SK-N-SH treated with all-trans-retinoic acid at 6 μM for 48 hours (cell line): Measurements from ENCODE around the gene RNASE7.

Experiments used
- ARNTL ChIP-seq: fragments of 450-650 bp; formaldehyde crosslinking; IDR thresholded peaks from 2 replicates; pipeline ENCODE4 v1.5.0; 2020; ENCODE audit warnings: low read depth, mild to moderate bottlenecking, moderate library complexity, borderline replicate concordance
- ESRRG ChIP-seq: fragments of 250-450 bp; sonication (Bioruptor Pico); IDR thresholded peaks from 2 replicates; pipeline ENCODE4 v1.6.1; 2021; ENCODE audit warnings: mild to moderate bottlenecking
- GLIS3 ChIP-seq: fragments of 250-450 bp; sonication (Bioruptor Pico); IDR thresholded peaks from 2 replicates; pipeline ENCODE4 v1.5.0; 2020; ENCODE audit warnings: mild to moderate bottlenecking, moderate library complexity
- SNAI2 ChIP-seq: fragments of 250-450 bp; sonication (Bioruptor Pico); IDR thresholded peaks from 2 replicates; pipeline ENCODE4 v1.5.0; 2020; ENCODE audit warnings: mild to moderate bottlenecking, moderate library complexity
- TOX ChIP-seq: fragments of 250-450 bp; sonication (Bioruptor Pico); IDR thresholded peaks from 2 replicates; pipeline ENCODE4 v1.8.0; 2021; ENCODE audit warnings: mild to moderate bottlenecking, moderate library complexity, borderline replicate concordance
- ZC3H10 ChIP-seq: fragments of 250-450 bp; sonication (Bioruptor Pico); IDR thresholded peaks from 2 replicates; pipeline ENCODE4 v1.5.1; 2021; ENCODE audit warnings: mild to moderate bottlenecking, moderate library complexity
- ZFP3 ChIP-seq: fragments of 250-450 bp; sonication (Bioruptor Pico); IDR thresholded peaks from 2 replicates; pipeline ENCODE4 v1.5.0; 2020; ENCODE audit warnings: mild to moderate bottlenecking, moderate library complexity
- ZFP30 ChIP-seq: fragments of 450-650 bp; formaldehyde crosslinking; IDR thresholded peaks from 2 replicates; pipeline ENCODE4 v1.5.0; 2022; ENCODE audit warnings: mild to moderate bottlenecking, moderate library complexity
- ZNF70 ChIP-seq: fragments of 450-650 bp; formaldehyde crosslinking; IDR thresholded peaks from 2 replicates; pipeline ENCODE4 v1.5.0; 2020; ENCODE audit warnings: mild to moderate bottlenecking, moderate library complexity
- ZNF8 ChIP-seq: fragments of 450-650 bp; formaldehyde crosslinking; IDR thresholded peaks from 2 replicates; pipeline ENCODE4 v1.5.0; 2020; ENCODE audit warnings: mild to moderate bottlenecking, moderate library complexity
- TF ChIP-seq, protein P1 (sequence below): fragments of 250-450 bp; sonication (Bioruptor Pico); IDR thresholded peaks from 2 replicates; pipeline ENCODE4 v1.5.1; 2021; ENCODE audit warnings: mild to moderate bottlenecking, moderate library complexity
- TF ChIP-seq, protein P2 (sequence below): fragments of 250-450 bp; sonication (Bioruptor Pico); IDR thresholded peaks from 2 replicates; pipeline ENCODE4 v1.8.0; 2020; ENCODE audit warnings: mild to moderate bottlenecking, moderate library complexity, borderline replicate concordance
- TF ChIP-seq, protein P3 (sequence below): fragments of 250-450 bp; sonication (Bioruptor Pico); IDR thresholded peaks from 2 replicates; pipeline ENCODE4 v1.5.0; 2020; ENCODE audit warnings: mild to moderate bottlenecking, moderate library complexity

DNA sequence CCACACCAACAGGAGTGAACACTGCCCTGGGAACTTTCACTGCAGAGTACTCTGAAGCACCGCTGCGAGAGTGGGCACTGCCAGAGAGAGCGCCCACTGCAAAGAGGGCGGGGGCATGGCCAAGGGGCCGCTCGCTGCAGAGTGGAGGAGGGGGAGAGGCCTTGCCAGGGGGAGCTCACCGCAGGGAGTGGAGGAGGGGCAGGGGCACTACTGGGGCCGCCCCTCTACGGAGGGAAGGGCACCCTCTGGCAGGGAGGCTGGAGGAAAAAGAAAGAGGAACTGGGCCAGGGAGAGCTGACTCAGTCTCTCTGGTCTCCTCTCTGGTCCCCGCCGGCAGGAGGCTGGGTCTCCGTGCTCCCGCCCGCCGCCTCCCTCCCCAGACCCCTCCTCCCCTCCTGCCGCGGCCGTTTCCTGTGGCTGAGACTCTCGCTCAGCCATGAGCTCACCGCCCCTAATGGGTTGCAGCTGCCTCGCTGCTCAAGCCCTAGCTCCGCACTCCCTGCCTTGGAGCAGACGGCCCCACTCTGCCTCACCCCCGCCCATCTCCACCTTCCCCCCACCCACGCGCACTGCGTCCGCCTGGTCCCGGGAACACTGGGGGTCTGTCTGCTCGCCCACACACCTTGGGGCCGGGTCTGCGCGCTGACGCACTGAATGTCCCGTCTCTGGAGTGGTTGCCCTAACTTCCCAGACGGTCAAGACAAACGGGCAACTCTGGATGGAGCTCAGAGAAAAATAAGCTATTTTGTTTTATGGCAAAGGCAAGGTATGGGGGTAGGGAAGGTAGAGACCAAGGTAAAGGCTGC, 29.3 kb downstream of the RNASE7 start:
- TF ChIP-seq ESRRG (CRISPR knock-in tag) (no peak), ZFP30 (CRISPR knock-in tag) (no peak), ZC3H10 (no peak), ZNF70 (CRISPR knock-in tag) (no peak), ZNF8 (CRISPR knock-in tag) (no peak), TOX (no peak), ZFP3 (CRISPR knock-in tag) (no peak), GLIS3 (no peak), SNAI2 (CRISPR knock-in tag) (no peak), ARNTL (CRISPR knock-in tag) (no peak)
- TF ChIP-seq, protein P1, sequence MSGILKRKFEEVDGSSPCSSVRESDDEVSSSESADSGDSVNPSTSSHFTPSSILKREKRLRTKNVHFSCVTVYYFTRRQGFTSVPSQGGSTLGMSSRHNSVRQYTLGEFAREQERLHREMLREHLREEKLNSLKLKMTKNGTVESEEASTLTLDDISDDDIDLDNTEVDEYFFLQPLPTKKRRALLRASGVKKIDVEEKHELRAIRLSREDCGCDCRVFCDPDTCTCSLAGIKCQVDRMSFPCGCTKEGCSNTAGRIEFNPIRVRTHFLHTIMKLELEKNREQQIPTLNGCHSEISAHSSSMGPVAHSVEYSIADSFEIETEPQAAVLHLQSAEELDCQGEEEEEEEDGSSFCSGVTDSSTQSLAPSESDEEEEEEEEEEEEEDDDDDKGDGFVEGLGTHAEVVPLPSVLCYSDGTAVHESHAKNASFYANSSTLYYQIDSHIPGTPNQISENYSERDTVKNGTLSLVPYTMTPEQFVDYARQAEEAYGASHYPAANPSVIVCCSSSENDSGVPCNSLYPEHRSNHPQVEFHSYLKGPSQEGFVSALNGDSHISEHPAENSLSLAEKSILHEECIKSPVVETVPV (CRISPR knock-in tag), result no peak
- TF ChIP-seq, protein P2, sequence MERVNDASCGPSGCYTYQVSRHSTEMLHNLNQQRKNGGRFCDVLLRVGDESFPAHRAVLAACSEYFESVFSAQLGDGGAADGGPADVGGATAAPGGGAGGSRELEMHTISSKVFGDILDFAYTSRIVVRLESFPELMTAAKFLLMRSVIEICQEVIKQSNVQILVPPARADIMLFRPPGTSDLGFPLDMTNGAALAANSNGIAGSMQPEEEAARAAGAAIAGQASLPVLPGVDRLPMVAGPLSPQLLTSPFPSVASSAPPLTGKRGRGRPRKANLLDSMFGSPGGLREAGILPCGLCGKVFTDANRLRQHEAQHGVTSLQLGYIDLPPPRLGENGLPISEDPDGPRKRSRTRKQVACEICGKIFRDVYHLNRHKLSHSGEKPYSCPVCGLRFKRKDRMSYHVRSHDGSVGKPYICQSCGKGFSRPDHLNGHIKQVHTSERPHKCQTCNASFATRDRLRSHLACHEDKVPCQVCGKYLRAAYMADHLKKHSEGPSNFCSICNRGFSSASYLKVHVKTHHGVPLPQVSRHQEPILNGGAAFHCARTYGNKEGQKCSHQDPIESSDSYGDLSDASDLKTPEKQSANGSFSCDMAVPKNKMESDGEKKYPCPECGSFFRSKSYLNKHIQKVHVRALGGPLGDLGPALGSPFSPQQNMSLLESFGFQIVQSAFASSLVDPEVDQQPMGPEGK (CRISPR knock-in tag), result no peak
- TF ChIP-seq, protein P3, sequence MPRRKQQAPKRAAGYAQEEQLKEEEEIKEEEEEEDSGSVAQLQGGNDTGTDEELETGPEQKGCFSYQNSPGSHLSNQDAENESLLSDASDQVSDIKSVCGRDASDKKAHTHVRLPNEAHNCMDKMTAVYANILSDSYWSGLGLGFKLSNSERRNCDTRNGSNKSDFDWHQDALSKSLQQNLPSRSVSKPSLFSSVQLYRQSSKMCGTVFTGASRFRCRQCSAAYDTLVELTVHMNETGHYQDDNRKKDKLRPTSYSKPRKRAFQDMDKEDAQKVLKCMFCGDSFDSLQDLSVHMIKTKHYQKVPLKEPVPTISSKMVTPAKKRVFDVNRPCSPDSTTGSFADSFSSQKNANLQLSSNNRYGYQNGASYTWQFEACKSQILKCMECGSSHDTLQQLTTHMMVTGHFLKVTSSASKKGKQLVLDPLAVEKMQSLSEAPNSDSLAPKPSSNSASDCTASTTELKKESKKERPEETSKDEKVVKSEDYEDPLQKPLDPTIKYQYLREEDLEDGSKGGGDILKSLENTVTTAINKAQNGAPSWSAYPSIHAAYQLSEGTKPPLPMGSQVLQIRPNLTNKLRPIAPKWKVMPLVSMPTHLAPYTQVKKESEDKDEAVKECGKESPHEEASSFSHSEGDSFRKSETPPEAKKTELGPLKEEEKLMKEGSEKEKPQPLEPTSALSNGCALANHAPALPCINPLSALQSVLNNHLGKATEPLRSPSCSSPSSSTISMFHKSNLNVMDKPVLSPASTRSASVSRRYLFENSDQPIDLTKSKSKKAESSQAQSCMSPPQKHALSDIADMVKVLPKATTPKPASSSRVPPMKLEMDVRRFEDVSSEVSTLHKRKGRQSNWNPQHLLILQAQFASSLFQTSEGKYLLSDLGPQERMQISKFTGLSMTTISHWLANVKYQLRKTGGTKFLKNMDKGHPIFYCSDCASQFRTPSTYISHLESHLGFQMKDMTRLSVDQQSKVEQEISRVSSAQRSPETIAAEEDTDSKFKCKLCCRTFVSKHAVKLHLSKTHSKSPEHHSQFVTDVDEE (CRISPR knock-in tag), result no peak
